HG03196 (cell line): ENCODE results near the gene ZNF43.
"Not testable (repeated sequence)": the region's sequence is repeated elsewhere in the genome, so short reads cannot be mapped to it uniquely, and the experiment has no call there.

Experiments
- ATAC-seq: cut with Tn5 transposase; IDR thresholded peaks from one replicate; pipeline ENCODE4 v1.9.1; 2021; ENCODE audit not compliant: unreplicated experiment

ZNF43 gene

GRCh38 chr19:21835810-21836444, at the start of gene ZNF43:
TSS of gene ZNF43 (minus strand) at chr19:21836182. CDS start at chr19:21836038, 144 bp downstream.
- peak; percentile 96 for ATAC-seq

DNA sequence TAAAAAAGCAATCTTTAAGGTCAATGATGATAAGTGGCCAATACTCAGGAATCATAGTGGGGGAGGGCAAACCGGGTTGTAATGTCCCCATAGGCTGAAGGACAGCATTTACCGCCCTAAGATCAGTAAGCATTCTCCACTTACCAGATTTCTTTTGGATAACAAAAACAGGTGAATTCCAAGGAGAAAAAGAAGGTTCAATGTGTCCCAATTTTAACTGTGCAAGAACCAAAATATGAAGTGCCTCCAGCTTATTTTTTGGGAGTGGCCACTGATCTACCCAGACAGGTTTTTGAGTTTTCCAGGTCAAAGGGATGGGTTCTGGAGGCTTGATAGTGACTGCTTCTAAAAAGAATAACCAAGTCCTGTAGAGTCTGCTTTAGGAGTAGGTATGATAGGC, 49.5 kb upstream of the ZNF43 start:
- not testable (repeated sequence) for ATAC-seq

- ATAC-seq = not testable (repeated sequence)
Observed at GRCh38 chr19:21884786-21885185, 48.8 kb upstream of the ZNF43 start.

DNA sequence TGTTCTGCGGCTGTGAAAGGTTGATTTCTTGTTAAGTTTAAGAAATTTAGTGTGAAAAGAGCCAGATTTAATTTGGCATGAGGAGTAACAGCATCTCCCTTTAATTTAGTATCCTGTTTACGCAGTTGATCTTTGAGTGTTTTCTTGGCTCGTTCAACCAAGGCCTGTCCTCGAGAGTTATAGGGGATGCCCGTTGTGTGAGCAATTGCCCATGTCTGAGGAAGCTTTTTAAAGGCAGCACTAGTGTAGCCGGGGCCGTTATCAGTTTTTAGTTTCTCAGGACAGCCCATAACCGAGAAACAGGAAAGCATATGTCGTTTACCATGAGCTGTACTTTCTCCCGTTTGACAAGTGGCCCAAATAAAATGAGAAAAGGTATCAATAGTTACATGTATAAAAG, 47.5 kb upstream of the ZNF43 start:
- ATAC-seq = no peak

- not testable (repeated sequence) for ATAC-seq
Observed at GRCh38 chr19:21880761-21881160, 44.8 kb upstream of the ZNF43 start.

DNA sequence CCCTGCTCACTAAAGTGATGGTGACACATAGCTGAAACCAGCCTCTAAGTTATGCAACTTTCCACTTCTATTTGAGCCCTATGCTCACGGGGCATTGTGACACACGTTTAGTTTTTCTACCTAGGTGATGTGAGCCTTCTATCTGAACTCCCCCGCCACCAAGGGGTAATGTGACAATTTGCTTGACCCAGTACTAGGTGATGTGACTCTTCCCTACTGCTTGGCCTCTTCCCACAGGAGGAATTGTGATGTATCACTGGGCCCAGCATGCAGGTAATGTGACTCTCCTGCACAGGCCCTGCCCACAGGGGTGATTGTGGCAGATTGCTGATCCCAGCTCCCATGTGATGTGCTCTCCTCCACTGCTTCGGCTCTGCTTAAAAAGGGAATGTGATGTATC, 42.7 kb upstream of the ZNF43 start:
- ATAC-seq = no peak

DNA sequence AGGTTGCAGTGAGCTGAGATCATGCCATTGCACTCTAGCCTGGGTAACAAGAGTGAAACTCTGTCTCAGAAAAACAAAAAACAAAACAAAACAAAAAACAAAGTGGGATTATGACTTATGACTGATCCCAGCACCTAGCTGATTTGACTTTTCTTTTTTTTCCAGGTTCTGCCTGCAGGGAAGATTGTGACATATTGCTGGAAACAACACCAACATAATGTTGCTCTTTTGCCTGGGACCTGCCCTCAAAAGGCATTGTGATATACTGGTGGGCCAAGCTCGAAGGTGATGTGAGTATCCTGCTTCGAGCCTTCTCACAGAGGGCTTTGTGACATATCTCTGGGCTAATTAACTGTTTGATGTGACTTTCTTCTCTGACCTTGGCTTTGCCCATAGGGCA, 42.0 kb upstream of the ZNF43 start:
- no peak for ATAC-seq

- ATAC-seq = not testable (repeated sequence)
Observed at GRCh38 chr19:21876608-21877007, 40.6 kb upstream of the ZNF43 start.

- no peak for ATAC-seq
Observed at GRCh38 chr19:21856773-21857514, 21.0 kb upstream of the ZNF43 start.

DNA sequence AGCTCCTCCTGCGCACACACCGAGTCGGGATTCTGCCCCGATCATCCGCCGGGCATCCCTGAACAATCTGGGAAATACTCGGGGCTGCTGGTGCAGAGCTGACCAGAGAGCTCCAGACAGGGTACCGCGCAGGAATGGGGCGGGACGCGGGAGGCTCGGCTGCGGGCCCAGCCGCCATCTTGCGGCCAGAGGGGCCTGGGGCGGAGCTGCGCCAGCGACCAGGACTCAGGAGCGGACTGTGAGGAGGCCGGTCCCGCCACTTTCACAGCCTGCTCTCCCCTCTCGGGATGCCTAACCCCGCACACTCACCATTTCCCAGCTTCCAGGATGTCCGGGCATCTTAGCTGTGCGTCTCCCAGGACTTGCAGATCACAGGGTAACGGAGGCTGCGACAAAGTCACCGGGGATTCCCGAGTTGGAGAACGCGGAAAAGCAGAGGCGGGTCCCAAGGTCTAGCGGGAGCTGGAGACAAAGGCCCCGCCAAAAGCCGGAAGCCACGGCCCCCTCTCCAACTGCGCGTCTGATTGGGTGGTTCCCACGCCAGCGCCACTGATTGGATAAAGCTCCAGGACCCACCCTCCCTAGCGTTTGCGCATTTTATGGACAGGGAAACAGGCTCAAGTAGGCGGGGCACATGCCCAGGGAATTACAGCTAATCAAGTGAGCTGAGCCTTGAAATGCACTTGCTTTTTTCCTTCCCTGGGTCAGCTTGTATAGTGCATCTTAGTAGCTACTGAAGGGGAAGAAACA, 15.8 kb upstream of the ZNF43 start:
- ATAC-seq = peak; percentile 91

GRCh38 chr19:21850656-21851255, 14.8 kb upstream of the ZNF43 start:
- no peak for ATAC-seq

DNA sequence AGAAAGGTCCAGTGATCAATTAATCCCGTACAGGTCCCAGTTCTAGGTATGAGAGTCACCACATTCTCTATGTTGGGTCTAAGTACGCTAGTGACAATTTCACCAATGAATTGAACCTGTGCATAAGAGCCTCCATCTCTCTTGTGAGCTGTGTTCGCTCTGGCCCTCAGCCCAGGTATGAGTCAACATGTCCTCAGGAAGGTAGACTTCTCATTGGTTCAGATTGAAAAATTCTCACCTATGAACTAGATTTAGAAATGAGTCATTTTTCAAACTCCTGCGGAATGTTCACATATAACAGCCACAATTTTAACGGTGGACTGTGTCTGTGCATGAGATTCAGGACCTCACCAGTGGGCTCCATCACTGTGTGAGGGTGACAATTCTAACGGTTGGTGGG, 12.7 kb upstream of the ZNF43 start:
- no peak for ATAC-seq

DNA sequence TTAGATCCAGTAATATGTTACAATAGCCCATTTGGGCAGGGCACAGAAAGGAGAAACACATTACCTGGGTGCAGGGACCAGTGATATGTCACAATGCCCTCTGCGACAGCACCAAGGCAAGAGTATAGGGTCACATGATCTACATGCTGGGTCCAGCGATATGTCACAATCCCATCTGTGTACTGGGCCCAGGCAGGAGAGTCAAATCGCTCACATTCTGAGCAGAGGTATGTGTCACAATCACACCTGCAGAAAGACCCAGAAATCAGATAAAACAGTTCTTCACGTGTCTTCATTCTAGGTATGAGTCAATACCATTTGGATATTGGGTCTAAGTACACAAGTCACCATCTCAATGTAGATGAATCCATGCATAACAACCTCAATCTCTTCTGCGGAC, 7.1 kb upstream of the ZNF43 start:
- no peak for ATAC-seq

DNA sequence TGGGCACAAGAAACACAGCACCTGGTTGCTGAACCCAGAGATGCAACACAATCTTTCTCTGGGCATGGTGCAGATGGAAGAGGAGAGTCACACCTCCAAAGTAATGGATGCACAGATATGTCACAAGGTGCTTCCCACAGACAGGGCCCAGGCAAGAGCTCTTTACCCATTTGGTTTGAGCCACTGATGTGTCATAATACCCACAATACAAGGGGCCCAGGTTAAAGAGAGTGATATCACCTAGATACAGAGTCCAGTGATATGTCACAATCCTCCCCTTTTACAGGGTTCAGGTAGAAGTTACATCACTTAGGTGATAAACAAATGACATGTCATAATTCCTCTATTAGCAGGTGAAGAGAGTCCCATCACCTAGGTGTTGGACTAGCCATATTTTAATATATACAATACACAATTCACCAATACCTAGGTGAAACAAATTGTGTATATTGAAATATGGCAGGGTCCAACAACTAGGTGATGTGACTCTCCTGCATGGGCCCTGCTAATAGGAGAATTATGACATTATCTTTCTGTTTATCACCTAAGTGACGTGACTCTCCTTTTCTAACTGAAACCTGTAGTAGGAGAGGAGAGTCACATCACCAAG, 5.6 kb upstream of the ZNF43 start:
- ATAC-seq = no peak

DNA sequence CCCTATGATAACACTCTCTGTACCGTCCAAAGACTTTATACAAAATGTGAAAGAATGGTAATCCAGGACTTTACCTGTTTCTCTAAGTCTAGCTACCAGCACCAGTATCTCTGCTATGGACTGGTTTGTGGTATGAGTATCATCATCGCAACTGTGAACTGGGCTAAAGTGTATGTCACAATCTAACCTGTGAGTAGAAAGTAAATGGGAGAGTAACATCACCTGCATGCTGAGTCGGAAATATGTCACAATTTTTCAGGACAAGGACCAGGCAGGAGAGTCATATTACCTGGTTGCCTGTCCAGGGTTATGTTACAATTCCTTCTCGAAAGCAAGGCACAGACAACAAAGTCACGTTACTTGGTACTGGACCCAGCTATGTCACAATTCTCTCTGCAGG, 5.1 kb upstream of the ZNF43 start:
- ATAC-seq = no peak

DNA sequence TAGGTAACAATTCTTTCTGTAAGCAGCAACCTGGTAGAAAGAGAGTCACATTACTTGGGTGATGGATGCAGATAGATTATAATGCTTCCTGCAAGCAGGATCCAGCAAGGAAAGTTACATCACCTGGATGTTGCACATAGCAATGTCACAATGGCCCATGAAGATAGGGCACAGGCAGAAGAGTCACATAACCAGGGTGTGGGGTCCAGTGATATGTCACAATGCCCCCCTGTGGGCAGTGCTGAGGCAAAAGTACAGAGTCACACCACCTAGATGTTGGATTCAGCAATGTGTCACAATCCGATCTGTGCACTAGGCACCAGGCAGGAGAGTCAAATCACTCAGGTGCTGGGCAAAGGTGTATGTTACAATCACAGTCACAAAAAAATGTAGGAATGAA, 4.0 kb upstream of the ZNF43 start:
- ATAC-seq = no peak

DNA sequence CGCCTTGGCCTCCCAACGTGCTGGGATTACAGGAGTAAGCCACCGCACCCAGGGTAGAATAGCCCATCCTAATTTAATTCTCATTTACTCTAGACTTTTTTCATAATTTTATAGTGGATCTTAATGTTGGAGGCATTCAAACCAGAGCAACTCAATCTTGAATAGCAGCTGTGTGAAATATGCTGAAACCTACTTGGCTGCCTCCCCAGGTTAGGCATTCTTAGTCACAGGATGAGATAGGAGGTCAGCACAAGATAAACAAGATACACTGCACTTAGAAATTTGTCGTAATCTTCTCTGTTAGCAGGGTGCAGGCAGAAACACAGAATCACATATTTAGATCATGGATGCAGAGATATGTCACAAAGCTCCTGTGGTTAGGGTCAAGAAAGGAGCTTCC, 2.7 kb upstream of the ZNF43 start:
- ATAC-seq = no peak

DNA sequence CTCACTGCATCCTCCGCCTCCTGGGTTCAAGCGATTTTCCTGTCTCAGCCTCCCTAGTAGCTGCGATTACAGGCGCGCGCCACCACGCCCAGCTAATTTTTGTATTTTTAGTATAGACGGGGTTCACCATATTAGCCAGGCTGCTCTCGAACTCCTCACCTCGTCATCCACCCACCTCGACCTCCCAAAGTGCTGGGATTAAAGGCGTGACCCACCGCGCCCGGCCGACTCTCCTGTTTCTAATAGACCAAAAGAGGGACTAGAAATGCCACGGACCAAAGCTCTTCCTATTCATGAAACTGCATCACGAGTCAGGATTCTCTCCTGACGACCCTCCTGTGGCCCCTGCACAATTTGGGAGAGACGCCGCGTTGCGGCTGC, 563 bp downstream of the ZNF43 start:
- no peak for ATAC-seq

GRCh38 chr19:21833733-21834132, 2.2 kb downstream of the ZNF43 start:
- no peak for ATAC-seq

DNA sequence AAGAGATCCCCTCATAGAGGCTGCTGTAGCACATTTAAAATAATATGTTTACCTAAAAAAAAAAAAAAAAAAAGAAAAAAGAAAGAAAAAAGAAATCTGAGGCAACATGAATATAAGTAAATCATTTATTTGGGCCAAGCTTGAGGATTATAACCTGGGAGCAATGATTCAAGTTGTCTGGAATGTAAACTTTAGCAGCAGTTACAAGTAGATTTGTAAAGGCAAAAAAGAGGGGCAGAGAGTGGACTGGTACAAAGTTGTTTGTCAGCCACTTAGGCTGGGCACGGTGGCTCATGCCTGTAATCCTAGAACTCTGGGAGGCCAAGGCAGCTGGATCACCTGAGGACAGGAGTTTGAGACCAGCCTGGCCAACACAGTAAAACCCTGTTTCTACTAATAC, 11.3 kb downstream of the ZNF43 start:
- no peak for ATAC-seq

GRCh38 chr19:21823224-21823623, 12.8 kb downstream of the ZNF43 start:
- no peak for ATAC-seq
